Lung (tissue), 12 donors: Measurements from ENCODE around the gene SLC38A4. TPM values are rescaled to one million over a fixed set of nuclear protein-coding genes. Genes with fewer than 3 reads are reported as not detected.

Source experiments
- ATAC-seq: fragments of 200-7000 bp; cut with Tn5 transposase; one replicate; pipeline ENCODE4 v1.9.1; 2020; ENCODE audit warnings: moderate number of reproducible peaks; ENCODE audit not compliant: insufficient read depth, low FRiP score
- DNase-seq, 3 donors: peaks; one replicate each; pipeline ENCODE4 v3.0.0-alpha.2; 2013 to 2017
- H3K27ac ChIP-seq, 2 donors: one replicate each; pipeline ENCODE4 v1.5.1; 2013; ENCODE audit warnings: mild to moderate bottlenecking in 2 of 2, moderate library complexity in 2 of 2, control low read depth in 1 of 2, inconsistent platforms in 1 of 2, low read depth in 1 of 2, low read length in 1 of 2
- H3K27me3 ChIP-seq, 3 donors: one replicate each; pipeline ENCODE4 v1.5.1; 2013; ENCODE audit warnings: low read length in 2 of 3; ENCODE audit not compliant: control insufficient read depth in 3 of 3, insufficient read depth in 3 of 3
- H3K36me3 ChIP-seq, 4 donors: one replicate each; pipeline ENCODE4 v1.5.1; 2013; ENCODE audit warnings: low read length in 4 of 4, mild to moderate bottlenecking in 1 of 4, moderate library complexity in 1 of 4; ENCODE audit not compliant: control insufficient read depth in 4 of 4, insufficient read depth in 4 of 4
- H3K4me1 ChIP-seq, 5 donors: one replicate each; pipeline ENCODE4 v1.5.1; 2013; ENCODE audit warnings: low read length in 5 of 5, mild to moderate bottlenecking in 2 of 5, moderate library complexity in 1 of 5; ENCODE audit not compliant: control insufficient read depth in 5 of 5, insufficient read depth in 5 of 5
- H3K4me3 ChIP-seq: one replicate; pipeline ENCODE4 v1.5.1; 2013; ENCODE audit warnings: mild to moderate bottlenecking, control low read depth, moderate library complexity
- H3K9ac ChIP-seq, 2 donors: one replicate each; pipeline ENCODE4 v1.5.1; 2013; ENCODE audit warnings: low read length in 2 of 2, control low read depth in 1 of 2; ENCODE audit not compliant: insufficient read depth in 1 of 2
- H3K9me3 ChIP-seq, 4 donors: one replicate each; pipeline ENCODE4 v1.5.1; 2013; ENCODE audit warnings: low read length in 3 of 4, mild to moderate bottlenecking in 1 of 4, moderate library complexity in 1 of 4; ENCODE audit not compliant: control insufficient read depth in 4 of 4, insufficient read depth in 3 of 4
- CTCF ChIP-seq: IDR thresholded peaks from 2 replicates; pipeline ENCODE4 v1.5.1; 2012; ENCODE audit warnings: mild to moderate bottlenecking; ENCODE audit errors: control extremely low read depth, extremely low read depth
- WGBS, 2 donors: extraction: QIAGEN DNeasy Blood & Tissue Kit; methylation state at CpG; one replicate each; pipeline ENCODE4 v1.1.7; 2013; 5-methylcytosine and 5-hydroxymethylcytosine counted together
- polyA plus RNA-seq, 2 donors: library from polyadenylated mRNA; stranded (reverse); fragments of 200-250 nt; gene quantifications; one replicate each; pipeline ENCODE4 v1.2.1, GENCODE V29; 2013
- total RNA-seq, 2 donors: library from RNA; depleted of rRNA in 1 of 2; stranded (reverse); fragments of >200 nt in 1 of 2; gene quantifications; one replicate each; pipeline ENCODE4 v1.2.1, GENCODE V29; 2014 to 2021
- donor health status: control.
- donor health status: control.
- donor health status: Bipolar disorder and iron deficiency.
- donor health status: healthy.
- donor health status: DM: yes; HTN: yes; CAD: no.

SLC38A4 gene
- total and polyA plus RNA-seq, 4 donors: 0.07 to 2.7 (median 0.45) TPM

- Histone ChIP-seq H3K9ac (no peak overlapping the region), H3K27ac (no peak overlapping the region), H3K9me3 (no peaks in the 10 kb centered on the region), H3K4me3 (no peak overlapping the region), H3K4me1 (peaks cover 0 to 14% (median 13%) of the 10 kb centered on the region in 5 donors), H3K27me3 (no peaks in the 10 kb centered on the region), H3K36me3 (no peaks in the 10 kb centered on the region)
- no peak for ATAC-seq
- no peak for TF ChIP-seq CTCF
- no peak for DNase-seq
- WGBS, 2 donors: 92 to 98% methylated on average over 3 of the region's 3 CpGs
Measured at GRCh38 chr12:46718495-46718894, 107.3 kb downstream of the SLC38A4 start.

DNA sequence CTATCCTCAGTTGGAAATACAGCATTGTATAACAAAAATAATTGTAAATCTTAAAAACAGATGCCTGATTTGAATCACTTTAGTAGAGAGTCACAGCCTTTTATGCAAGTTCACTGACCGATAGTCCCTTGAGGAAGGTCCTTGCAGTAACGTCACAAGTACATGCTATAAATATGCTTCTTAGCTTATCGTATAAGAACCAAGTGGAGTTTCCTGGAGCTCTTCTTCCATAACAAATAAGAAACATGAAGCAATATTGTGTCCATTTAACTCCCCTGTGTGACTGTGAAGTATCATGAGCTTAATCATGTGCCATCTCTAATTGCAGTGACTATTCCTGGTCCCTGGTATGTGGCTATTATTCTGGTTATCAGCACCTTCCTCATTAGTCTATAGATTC lies 107.9 kb downstream of the SLC38A4 start:
- ATAC-seq (no peak), DNase-seq (no peak)
- peaks cover 0 to 10% (median 9%) of the 10 kb centered on the region in 5 donors for H3K4me1 ChIP-seq
- H3K9me3 ChIP-seq: no peaks in the 10 kb centered on the region
- WGBS, 2 donors: 79 to 81% methylated on average over 3 of the region's 3 CpGs
- no peak overlapping the region for H3K4me3 ChIP-seq
- H3K27me3 ChIP-seq: no peaks in the 10 kb centered on the region
- TF ChIP-seq CTCF: no peak
- no peak overlapping the region for H3K9ac ChIP-seq
- H3K36me3 ChIP-seq: no peaks in the 10 kb centered on the region
- H3K27ac ChIP-seq: no peak overlapping the region

DNA sequence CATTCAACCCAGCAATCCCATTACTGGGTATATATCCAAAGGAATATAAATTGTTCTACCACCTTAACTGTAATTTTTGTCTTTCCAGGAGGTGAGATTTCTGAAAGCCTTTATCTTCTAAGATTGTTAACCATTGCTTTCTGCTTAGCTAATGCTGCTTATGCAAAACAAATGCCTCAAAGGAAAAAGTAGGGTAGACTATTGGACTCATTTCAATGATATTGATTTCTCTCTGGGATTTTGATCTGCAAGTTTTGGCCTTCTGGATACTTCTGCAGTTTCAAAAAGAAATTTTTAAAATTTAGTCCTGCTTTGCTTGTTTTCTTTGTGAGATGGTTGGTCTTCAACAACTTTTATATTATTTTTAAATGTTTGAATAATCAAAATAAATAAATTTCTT lies 108.6 kb downstream of the SLC38A4 start:
- no peak overlapping the region for H3K4me3 ChIP-seq
- no peak overlapping the region for H3K27ac ChIP-seq
- no peak overlapping the region for H3K9ac ChIP-seq
- no peaks in the 10 kb centered on the region for H3K9me3 ChIP-seq
- no peak for TF ChIP-seq CTCF
- H3K36me3 ChIP-seq: no peaks in the 10 kb centered on the region
- DNase-seq (no peak), ATAC-seq (no peak)
- peaks cover 0 to 2% (median 2%) of the 10 kb centered on the region in 5 donors for H3K4me1 ChIP-seq
- no peaks in the 10 kb centered on the region for H3K27me3 ChIP-seq
